Amniotic stem cell (primary cell): ENCODE results near the gene RNF11.

Source experiments
- DNase-seq: peaks from one replicate; lab custom pipeline; 2025; lab: John Stamatoyannopoulos, UW

RNF11 gene

GRCh38 chr1:51265618-51266017 lies 29.5 kb downstream of the RNF11 start:
- DNase-seq, result no peak

GRCh38 chr1:51266181-51266580 lies 30.1 kb downstream of the RNF11 start:
- DNase-seq, result no peak

GRCh38 chr1:51266791-51267190 lies 30.7 kb downstream of the RNF11 start:
- DNase-seq, result no peak

DNA sequence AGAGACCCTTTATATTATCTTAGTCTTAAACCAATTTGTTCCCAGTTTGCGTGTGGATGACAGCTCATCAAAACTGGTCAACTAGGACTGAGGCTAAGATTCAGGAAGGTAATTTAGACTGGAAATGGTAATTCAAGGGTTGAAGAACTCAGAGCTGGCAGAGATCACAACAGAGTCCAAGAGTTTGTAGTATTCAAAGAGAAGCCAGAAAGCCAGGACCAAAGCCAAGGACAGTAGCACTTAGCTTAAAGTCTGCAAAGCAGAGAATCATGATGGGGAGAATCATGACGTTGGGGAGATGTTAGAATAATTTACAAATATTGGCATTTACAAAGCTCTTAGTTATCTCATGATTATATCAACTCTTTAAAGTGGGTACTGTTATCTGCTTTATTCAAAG lies 32.6 kb downstream of the RNF11 start:
- no peak for DNase-seq

GRCh38 chr1:51270751-51271150 lies 34.7 kb downstream of the RNF11 start:
- DNase-seq, result no peak

- DNase-seq, result no peak
Observed at GRCh38 chr1:51272916-51273315, 36.8 kb downstream of the RNF11 start.

GRCh38 chr1:51274676-51275075 lies 38.6 kb downstream of the RNF11 start:
- no peak for DNase-seq

GRCh38 chr1:51276286-51276685 lies 40.2 kb downstream of the RNF11 start:
- DNase-seq, result no peak

- no peak for DNase-seq
Observed at GRCh38 chr1:51280321-51280978, 44.4 kb downstream of the RNF11 start.

DNA sequence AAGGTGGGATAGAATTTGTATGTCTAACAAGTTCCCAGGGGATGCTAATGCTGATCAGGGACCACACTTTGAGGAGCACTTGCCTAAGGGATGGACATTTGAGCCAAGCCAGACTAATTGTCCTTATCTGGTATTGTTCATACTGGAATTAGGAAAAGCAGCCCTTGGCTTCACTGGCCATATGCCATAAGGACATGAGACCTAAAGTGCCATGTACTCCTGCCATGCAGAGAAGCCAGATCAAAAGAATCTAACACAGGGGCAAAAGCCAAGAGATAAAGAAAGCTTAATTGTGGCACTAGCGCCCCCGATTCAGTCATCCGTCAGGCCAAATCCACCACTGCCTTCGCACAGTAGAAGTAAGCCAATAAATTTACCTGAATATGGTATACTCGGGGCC lies 45.7 kb downstream of the RNF11 start:
- DNase-seq, result no peak

GRCh38 chr1:51282605-51283004 lies 46.5 kb downstream of the RNF11 start:
- DNase-seq, result no peak

- no peak for DNase-seq
Observed at GRCh38 chr1:51283979-51284378, 47.9 kb downstream of the RNF11 start.

GRCh38 chr1:51284487-51284954 lies 48.4 kb downstream of the RNF11 start:
- DNase-seq, result no peak

DNA sequence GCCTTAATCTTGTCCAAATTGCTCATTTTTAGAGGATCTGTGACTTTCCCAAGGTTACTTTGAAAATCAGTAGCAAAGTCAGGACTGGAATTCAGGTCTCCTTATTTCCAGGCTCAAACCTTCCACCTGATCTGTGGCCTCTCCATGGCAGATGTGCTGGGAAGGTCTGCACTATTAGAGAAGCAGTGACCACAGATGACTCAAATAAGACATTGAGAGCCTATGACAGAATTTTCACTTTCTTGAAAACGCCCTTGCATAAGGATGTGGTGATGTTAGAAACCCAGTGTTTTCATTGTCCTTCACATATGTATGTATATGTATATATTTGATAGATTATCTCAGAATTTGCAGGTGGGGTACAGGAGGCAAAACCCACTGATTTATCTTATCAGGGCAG lies 49.0 kb downstream of the RNF11 start:
- DNase-seq, result no peak

DNA sequence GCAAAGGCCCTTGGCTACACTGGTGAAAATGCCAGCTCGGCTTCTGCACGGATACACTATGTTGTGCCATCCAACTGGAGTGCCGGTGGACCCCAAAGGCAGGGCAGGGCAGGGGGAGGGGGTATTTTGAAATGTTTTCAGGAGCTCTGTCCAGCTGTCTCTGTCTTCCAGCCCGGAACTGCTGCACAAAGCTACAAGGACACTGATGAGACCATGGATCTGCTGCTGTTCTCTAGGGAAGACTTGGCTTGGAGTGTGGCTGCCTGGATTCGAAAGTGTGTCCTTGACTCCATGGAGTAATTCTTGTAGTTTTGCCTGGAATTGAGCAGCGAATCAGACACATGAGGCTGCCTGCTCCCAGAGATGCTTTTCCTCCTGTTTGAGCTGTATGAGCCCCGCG lies 51.9 kb downstream of the RNF11 start:
- no peak for DNase-seq

DNA sequence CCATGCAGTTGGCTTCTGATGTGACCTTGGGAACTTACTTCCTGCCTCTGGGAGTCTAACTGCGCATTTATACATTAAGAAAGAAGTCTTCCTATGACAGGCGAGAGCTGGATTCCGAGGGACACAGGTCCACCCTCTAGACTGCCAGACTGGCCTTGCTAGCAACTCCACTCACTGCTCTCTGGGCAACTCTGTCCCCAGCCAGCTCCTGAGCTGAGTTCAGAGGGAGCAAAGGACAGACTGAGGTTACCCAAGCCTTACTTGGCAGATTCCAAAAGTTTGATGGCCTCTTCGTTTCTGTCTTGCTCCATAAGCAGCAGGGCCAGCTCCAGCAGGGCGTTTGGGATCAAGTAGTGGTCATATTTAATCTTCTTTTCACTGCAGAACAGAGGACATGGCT lies 52.5 kb downstream of the RNF11 start:
- DNase-seq, result no peak

DNA sequence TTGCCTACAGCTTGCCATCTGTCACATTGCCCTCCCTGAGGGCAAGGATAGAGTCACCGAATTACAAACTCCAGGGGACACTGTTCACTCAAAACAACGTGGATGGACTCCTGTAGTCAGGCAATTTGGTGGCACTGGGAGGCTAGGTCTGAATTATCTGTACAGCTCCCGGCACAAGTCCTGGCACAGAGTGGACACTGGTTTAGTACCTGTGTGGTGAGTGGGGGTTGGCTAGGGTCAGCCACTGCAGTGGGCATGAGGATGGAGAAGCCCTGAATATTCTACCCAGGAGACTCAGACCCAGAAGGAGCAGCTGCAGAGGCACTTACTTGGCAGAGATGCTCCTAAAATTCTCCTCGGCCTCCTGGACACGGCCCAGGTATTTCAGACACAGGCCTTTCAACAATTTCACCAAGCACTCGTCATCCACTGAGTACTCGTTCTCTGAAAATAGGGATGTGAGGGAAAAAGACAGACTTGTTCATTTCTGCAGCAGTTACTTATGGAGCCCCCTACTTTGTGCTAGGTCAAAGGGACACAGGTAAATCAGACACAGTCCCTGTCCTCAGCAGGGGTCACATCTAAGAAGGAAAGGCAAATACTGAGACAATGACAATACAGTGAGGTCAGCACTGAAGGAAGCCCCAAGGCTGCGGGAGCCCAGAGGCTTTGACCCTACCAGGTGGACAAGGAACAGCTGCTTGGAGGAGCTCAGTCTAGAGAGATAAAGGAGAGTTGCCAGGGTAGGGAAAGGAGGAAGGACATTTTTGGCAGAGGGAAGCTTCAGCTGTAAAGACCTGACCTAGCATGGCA lies 53.8 kb downstream of the RNF11 start:
- no peak for DNase-seq

- DNase-seq, result no peak
Observed at GRCh38 chr1:51290489-51290847, 54.4 kb downstream of the RNF11 start.

DNA sequence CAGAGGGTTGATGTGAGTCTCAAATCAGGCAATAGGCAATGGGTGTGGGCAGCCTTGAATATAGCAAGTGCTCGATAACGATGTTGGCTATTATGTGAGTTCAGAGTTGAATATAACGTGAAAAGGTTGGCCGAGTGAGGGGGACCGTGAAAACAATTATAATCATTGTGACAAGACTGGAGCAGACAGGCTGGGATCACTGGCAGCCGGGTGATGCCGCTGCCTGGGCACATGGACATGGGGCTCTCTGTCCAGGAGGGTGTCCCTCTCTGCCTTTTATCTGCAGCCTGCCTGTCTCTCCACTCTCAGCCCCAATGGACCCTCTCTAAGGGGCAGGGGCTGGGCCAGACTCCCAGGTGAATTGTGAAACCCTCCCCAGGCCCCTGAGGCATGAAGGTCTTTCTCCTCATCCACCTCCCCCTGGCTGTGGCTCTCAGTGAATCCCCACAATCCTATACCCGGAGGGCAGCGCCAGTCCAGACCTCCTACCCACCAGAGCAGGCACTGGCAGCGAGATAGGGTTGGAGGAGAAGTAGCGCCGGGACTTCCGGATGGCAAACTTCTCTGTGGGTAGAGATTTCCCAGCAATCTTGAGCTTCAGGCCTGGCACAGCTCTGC lies 57.9 kb downstream of the RNF11 start:
- no peak for DNase-seq

DNA sequence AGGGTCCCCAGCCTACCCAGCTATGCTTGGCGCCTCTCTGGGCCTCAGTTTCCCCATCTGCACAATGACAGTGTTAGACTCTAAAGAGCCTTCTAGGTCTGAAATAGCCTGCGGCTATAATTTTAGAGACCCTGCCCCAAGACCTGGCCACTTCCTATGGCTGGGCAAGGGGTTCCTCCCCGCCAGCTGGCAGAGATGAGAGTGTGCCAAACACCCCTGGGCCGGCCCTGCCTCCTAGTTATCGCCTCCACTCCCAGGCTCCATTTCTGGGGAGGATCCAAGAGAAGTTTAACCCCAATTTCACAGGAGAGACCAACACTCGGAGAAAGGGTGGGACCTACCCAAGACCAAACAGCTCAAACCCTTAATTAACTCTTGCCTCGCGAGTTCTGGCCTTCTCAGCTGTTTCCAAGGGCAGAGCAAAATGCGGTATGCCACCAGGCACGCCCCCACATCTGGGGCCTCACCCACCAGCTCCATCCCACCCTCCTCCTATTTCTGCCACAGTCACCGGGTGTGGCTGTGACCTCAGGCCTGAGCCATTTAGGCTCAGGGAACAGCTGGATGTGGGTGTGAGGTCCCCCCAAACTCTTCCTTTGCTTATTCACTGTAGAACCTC lies 58.6 kb downstream of the RNF11 start:
- DNase-seq, result no peak

DNA sequence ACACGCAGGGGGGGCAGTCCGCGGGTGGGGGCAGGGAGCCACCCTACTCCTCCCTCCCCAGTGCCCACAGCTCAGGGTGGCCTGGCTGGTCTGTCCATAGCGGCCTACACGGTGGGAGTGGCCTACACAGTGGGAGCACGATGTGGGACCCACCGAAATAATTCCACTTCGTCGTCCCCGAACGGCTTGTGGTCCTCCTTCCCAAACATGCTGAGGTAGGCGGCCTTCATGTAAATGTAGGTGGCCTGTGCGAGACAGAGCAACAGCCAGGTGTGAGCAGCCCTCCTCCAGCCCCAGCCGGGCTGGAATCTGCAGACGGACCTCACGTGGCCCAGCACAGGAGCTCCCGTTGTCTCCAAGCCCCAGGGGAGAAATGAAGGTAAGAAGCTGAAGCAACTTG lies 59.9 kb downstream of the RNF11 start:
- no peak for DNase-seq

GRCh38 chr1:51296383-51297357 lies 60.6 kb downstream of the RNF11 start:
- DNase-seq, result no peak
